ENCODE measurements around the gene SYNPO.

Gene SYNPO

GRCh38 chr5:150626853-150627276 lies 13.6 kb upstream of the SYNPO start:
- H3K4me1 Mint-ChIP-seq: peaks cover 29% of the 10 kb centered on the region
- DNase-seq (no peak), ATAC-seq (no peak)
- no peak overlapping the region for H3K4me3 Mint-ChIP-seq
- H3K36me3 Mint-ChIP-seq (ENCODE audit: low read depth): no peaks in the 10 kb centered on the region
- peaks cover 26% of the 10 kb centered on the region for H3K27me3 Mint-ChIP-seq
- H3K27ac Mint-ChIP-seq: no peak overlapping the region
- no peaks in the 10 kb centered on the region for H3K9me3 Mint-ChIP-seq

- Mint-ChIP-seq H3K9me3 (no peaks in the 10 kb centered on the region), H3K36me3 (ENCODE audit: low read depth) (no peaks in the 10 kb centered on the region), H3K4me3 (no peak overlapping the region), H3K27ac (no peak overlapping the region), H3K27me3 (peaks cover 26% of the 10 kb centered on the region), H3K4me1 (peaks cover 25% of the 10 kb centered on the region)
- DNase-seq (no peak), ATAC-seq (no peak)
These were observed 12.5 kb upstream of the SYNPO start for GRCh38 chr5:150627731-150628545.

- no peak for ATAC-seq
- H3K27ac Mint-ChIP-seq: no peak overlapping the region
- peaks cover 20% of the 10 kb centered on the region for H3K27me3 Mint-ChIP-seq
- no peak overlapping the region for H3K4me3 Mint-ChIP-seq
- no peaks in the 10 kb centered on the region for H3K9me3 Mint-ChIP-seq
- H3K4me1 Mint-ChIP-seq: peaks cover 15% of the 10 kb centered on the region
- no peaks in the 10 kb centered on the region for H3K36me3 Mint-ChIP-seq (ENCODE audit: low read depth)
- DNase-seq: no peak
These were observed 11.4 kb upstream of the SYNPO start for GRCh38 chr5:150628936-150629485.

- Mint-ChIP-seq H3K4me1 (peaks cover 11% of the 10 kb centered on the region), H3K36me3 (ENCODE audit: low read depth) (no peaks in the 10 kb centered on the region), H3K27ac (no peak overlapping the region), H3K4me3 (no peak overlapping the region), H3K9me3 (no peaks in the 10 kb centered on the region), H3K27me3 (peaks cover 16% of the 10 kb centered on the region)
- ATAC-seq (no peak), DNase-seq (no peak)
These were observed 10.4 kb upstream of the SYNPO start for GRCh38 chr5:150630016-150630415.

DNA sequence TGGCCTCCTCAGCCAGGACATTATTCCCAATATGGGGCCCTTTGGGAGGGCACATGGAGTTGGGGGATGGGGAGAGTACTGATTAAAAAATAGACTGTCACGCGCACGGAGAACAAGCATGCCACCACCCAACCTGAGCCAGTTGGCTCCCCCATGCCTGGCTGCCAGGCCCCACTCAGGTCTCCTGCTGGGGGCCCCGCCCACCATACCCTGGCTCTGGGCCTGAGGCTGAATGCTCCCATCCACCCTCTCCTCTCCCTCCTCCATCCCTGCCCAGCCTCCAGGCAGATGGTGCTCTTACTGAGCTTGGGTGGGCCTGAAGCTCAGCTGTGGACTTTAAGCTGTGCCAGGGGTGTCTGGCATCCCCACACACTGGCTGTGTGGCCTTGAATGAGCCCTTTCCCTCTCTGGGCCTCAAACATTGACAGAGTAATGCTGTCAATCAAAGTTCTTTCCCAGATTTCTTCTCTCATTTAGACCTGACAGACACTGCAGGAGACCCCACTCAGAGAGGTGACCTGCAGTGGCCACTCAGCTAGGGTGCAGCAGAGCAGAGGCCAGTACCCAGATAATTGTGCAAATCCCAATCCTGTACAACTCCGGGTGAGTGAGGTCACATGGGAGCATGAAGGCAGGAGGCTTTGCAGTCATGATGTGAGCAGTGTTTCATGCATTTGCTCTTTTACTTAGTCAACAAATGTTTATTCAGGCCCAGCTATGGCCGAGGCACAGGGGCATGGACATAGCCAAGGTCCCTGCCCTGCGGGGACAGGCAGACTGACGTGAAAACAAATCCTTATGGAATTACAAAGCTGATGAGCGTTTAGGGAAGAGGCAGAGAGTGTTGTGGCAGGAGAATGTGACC lies 9.8 kb upstream of the SYNPO start:
- no peak overlapping the region for H3K4me3 Mint-ChIP-seq

GRCh38 chr5:150631326-150631701 lies 9.1 kb upstream of the SYNPO start:
- peaks cover 8% of the 10 kb centered on the region for H3K27me3 Mint-ChIP-seq
- peaks cover 5% of the 10 kb centered on the region for H3K4me1 Mint-ChIP-seq
- DNase-seq (no peak), ATAC-seq (no peak)
- H3K9me3 Mint-ChIP-seq: no peaks in the 10 kb centered on the region
- H3K27ac Mint-ChIP-seq: no peak overlapping the region
- H3K36me3 Mint-ChIP-seq (ENCODE audit: low read depth): no peaks in the 10 kb centered on the region
- H3K4me3 Mint-ChIP-seq: no peak overlapping the region

More for the DNA sequence above, 9.8 kb upstream of the SYNPO start:
- H3K36me3 Mint-ChIP-seq (ENCODE audit: low read depth): no peaks in the 10 kb centered on the region
- H3K27me3 Mint-ChIP-seq: peaks cover 12% of the 10 kb centered on the region
- H3K9me3 Mint-ChIP-seq: no peaks in the 10 kb centered on the region
- no peak overlapping the region for H3K27ac Mint-ChIP-seq
- DNase-seq (no peak), ATAC-seq (no peak)
- H3K4me1 Mint-ChIP-seq: peaks cover 8% of the 10 kb centered on the region

DNA sequence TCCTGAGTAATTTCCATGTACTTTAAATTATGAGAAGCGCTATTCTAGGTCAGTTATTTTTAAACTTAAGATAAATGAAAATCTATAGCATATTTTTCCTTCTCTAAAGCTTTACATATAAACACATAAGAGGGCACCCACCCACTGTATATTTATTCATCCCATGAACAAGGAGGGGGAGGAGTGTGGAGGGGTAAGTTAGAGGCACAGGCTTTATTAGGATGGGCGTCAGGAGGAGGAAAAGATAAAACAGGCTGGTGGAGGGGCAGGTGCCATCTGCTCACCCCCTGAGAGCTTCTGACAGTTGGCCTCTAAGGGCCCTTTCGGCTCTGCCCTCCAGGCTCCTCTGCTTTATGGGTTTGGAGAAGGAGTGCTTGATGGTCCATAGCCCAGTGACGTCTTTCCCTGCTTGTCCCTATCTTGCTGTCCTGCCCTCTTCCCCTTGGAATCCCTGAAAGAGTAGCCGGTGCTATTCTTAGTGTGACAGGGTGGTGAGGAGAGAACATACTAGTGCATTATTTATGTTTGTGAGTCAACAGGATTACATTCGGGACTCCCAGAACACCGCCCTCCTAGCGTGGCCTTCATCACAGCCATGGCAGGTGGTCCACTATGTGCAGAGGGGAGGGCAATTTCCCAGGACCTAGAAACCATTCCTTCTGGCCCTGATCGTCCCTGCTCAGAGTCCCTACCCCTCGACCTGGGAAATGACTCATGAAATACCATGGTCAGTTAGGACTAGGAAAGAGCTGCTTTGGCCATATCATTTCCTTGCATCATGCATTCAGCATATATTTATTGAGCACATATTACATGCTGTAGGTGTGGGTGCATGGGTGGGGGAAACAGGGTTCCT lies 7.9 kb upstream of the SYNPO start:
- no peaks in the 10 kb centered on the region for H3K9me3 Mint-ChIP-seq
- ATAC-seq (no peak), DNase-seq (no peak)
- H3K27me3 Mint-ChIP-seq: peaks cover 6% of the 10 kb centered on the region
- H3K4me3 Mint-ChIP-seq: no peak overlapping the region
- no peaks in the 10 kb centered on the region for H3K36me3 Mint-ChIP-seq (ENCODE audit: low read depth)
- no peak overlapping the region for H3K27ac Mint-ChIP-seq
- H3K4me1 Mint-ChIP-seq: no peaks in the 10 kb centered on the region

DNA sequence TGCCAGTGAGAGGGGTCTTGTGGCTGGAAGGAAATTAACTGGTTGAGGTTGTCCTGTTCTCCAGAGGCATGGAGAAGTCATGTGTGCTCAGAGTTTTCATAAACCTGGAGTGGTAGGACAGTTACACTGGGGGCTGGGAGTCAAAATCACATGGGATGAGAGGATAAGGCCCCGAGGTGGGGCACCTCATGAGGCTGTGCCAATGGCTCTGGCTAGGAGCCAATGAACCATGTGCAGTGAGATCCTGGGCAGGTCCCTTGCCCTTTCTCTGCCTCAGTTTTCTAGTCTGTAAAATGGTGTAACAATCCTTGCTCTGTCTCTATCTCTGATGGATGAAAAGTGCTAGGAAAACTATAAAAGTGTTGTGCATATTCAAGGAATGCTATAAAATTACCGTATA lies 7.0 kb upstream of the SYNPO start:
- H3K4me1 Mint-ChIP-seq: no peaks in the 10 kb centered on the region
- H3K9me3 Mint-ChIP-seq: no peaks in the 10 kb centered on the region
- no peaks in the 10 kb centered on the region for H3K36me3 Mint-ChIP-seq (ENCODE audit: low read depth)
- no peak overlapping the region for H3K27ac Mint-ChIP-seq
- no peak for ATAC-seq
- no peak overlapping the region for H3K4me3 Mint-ChIP-seq
- H3K27me3 Mint-ChIP-seq: peaks cover 6% of the 10 kb centered on the region
- DNase-seq: no peak

GRCh38 chr5:150636391-150637244 lies 3.8 kb upstream of the SYNPO start:
- Mint-ChIP-seq H3K4me3 (no peak overlapping the region), H3K27ac (no peak overlapping the region), H3K36me3 (ENCODE audit: low read depth) (no peaks in the 10 kb centered on the region), H3K4me1 (no peaks in the 10 kb centered on the region), H3K9me3 (no peaks in the 10 kb centered on the region), H3K27me3 (peaks cover 6% of the 10 kb centered on the region)
- no peak for ATAC-seq
- no peak for DNase-seq

- no peaks in the 10 kb centered on the region for H3K4me1 Mint-ChIP-seq
- no peak overlapping the region for H3K27ac Mint-ChIP-seq
- peaks cover 6% of the 10 kb centered on the region for H3K27me3 Mint-ChIP-seq
- ATAC-seq: no peak
- no peak for DNase-seq
- no peak overlapping the region for H3K4me3 Mint-ChIP-seq
- H3K9me3 Mint-ChIP-seq: no peaks in the 10 kb centered on the region
- no peaks in the 10 kb centered on the region for H3K36me3 Mint-ChIP-seq (ENCODE audit: low read depth)
These were observed 3.0 kb upstream of the SYNPO start for GRCh38 chr5:150637245-150638052.

GRCh38 chr5:150638053-150638444 lies 2.4 kb upstream of the SYNPO start:
- no peak overlapping the region for H3K27ac Mint-ChIP-seq
- H3K9me3 Mint-ChIP-seq: no peaks in the 10 kb centered on the region
- peaks cover 6% of the 10 kb centered on the region for H3K27me3 Mint-ChIP-seq
- no peak for ATAC-seq
- H3K36me3 Mint-ChIP-seq (ENCODE audit: low read depth): no peaks in the 10 kb centered on the region
- H3K4me1 Mint-ChIP-seq: no peaks in the 10 kb centered on the region
- H3K4me3 Mint-ChIP-seq: no peak overlapping the region
- no peak for DNase-seq

DNA sequence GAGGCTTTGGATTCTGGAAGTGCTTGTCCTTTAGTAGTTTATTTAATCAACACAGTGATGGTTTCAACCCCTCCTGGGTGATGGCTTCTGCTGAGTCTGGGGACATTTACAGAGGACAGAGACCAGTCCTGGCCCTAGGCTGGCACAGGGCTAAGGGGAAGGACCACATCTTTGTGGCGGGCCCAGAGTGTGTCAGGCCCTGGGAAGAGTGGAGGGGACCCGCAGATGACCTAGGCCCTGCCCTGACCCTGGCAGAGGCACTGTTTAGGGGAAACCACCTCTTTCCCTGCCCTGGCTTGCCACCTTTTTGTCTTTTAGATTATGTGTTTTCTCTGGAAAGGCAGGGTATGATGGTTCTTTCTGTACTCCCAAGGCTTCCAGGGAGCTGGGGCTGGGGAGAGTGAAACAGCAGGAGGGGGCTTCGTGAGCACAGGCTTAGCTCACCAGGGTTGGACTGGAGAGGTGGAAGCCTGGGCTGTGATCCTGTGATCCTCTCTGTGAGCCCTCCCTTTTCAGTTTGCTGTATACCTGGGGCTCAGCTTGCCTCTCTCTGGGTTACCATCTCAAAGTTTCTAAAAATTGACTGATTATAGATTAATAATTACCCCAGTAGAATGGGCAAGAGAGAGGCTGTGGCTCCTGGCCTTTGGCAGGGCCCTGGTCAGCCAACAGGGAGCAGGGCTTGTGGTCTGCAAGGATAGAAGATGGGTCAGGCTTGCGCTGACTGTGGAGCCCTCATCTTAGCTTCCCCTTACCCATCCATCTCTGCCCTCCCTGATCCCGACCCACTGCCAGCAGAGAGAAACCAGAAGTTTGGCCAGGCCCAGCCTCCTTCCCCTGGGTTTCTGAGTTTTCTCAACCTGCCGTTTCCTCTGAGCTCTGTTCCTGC lies 1.7 kb upstream of the SYNPO start:
- no peak overlapping the region for H3K27ac Mint-ChIP-seq
- no peak for ATAC-seq
- no peak for DNase-seq
- no peak overlapping the region for H3K4me3 Mint-ChIP-seq
- H3K36me3 Mint-ChIP-seq (ENCODE audit: low read depth): no peaks in the 10 kb centered on the region
- no peaks in the 10 kb centered on the region for H3K4me1 Mint-ChIP-seq
- peaks cover 6% of the 10 kb centered on the region for H3K27me3 Mint-ChIP-seq
- no peaks in the 10 kb centered on the region for H3K9me3 Mint-ChIP-seq

All from activated naive CD8-positive, alpha-beta T cell treated with anti-CD3 and anti-CD28 coated beads, Interleukin-2, amount 50 U/mL, for 24 hours (primary cell).